ENCODE measurements around the gene PHF14. TPM values are rescaled to one million over a fixed set of nuclear protein-coding genes. Genes with fewer than 3 reads are reported as not detected.

PHF14 gene
- total RNA-seq, 1 donor from 2014 or later: 301 TPM

DNA sequence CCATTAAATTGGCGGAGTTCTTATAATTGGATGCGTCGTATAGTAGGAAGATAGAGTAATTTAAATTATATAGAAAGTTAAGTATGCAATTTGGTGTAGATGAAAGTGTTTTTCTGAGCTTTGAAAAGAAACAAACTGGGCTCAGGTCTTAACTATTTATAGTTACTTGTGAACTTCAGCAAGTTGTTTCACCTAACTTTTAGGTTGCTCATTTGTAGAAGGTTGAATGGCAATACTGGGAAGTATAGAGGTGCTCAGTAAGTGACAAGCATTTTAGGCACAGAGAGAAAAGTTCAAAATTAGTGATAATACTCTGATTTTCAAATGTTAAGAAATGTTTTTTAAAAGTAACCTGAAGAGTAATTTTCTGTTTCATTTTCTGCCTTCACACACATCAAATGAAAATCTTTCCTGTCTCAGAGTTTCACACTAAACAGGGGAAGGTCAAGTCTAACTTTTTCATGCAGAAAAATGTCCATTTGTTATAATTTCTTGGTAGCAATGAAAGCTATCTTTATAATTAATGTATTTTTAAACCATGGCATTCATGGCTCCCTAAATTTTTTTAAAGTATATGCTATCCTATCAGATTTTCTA, 146.5 kb downstream of the PHF14 start:
- DNase-seq: no peak

GRCh38 chr7:11120675-11121220, 147.1 kb downstream of the PHF14 start:
- no peak for DNase-seq

DNA sequence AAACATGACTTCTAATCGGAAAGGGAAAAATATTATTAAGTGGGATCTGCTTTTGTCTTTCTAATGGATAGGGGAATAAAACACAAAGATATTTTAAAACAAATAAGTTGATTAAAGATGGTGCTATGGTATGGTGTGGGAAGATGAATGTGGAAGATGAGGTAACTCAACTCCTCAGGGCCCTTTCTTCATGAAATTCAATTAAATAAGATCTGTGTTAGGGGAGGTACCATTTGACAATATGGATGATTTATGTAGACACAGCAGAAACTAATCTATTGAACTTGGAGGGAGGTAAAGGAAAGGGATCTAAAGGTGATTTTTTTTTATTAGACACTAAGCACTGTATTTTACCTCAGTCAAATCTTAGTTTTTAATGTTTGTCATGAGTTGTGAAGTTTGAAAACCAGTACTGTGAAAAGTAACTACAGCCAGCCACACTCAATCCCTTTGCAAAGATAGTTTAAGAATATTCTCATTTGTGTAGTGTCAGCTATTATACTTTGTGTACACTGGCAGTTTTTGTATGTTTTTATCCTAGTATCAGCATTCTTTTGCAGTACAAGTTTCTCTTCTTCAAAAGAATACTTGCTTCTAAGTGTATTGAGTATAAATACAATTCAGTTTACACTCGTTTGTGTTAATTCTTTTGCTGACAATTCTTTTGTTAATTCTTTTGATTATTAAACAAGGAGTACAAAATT, 151.3 kb downstream of the PHF14 start:
- DNase-seq: no peak

GRCh38 chr7:11127114-11127785, 153.6 kb downstream of the PHF14 start:
- no peak for DNase-seq

DNA sequence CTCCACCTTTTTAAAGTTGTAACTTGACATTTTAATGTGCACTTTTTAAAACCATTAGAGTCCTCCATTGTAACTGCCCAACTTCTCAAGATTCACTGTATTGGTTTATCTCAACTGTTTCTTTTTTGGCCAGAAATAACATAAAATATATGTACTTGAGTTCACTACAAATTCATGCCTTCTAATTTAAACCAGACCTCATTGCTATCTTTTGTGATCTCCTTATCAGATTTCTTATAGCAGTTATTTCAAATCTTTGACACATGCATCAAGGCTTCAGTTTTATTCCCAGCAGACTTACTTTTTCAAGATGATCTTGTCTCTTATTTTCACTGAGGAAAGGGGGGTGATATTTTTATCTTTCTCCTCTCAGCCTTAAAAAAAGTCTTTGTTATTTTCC, 154.3 kb downstream of the PHF14 start:
- no peak for DNase-seq

- DNase-seq: no peak
Measured at GRCh38 chr7:11128498-11128897, 154.8 kb downstream of the PHF14 start.

DNA sequence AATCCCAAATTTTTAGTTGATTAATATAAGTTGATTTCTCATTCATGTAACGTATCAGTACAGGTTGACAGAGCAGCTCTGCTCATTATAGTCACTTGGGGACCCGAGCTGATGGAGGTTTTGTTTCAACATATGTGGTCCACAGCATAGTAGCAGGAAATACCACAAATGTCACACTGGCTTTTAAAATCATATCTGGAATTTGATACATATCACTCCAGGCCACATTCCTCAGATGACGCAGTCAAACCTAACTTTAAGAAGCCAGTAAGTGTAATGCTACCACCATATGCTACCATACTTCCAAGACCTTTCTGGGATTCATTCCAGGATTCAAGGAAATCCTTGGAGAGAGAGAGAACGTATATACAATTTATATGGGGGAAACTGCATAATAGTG, 156.3 kb downstream of the PHF14 start:
- no peak for DNase-seq

GRCh38 chr7:11130601-11131000, 156.9 kb downstream of the PHF14 start:
- DNase-seq: no peak

- DNase-seq: no peak
Measured at GRCh38 chr7:11133436-11133959, 159.8 kb downstream of the PHF14 start.

- no peak for DNase-seq
Measured at GRCh38 chr7:11135573-11135972, 161.9 kb downstream of the PHF14 start.

DNA sequence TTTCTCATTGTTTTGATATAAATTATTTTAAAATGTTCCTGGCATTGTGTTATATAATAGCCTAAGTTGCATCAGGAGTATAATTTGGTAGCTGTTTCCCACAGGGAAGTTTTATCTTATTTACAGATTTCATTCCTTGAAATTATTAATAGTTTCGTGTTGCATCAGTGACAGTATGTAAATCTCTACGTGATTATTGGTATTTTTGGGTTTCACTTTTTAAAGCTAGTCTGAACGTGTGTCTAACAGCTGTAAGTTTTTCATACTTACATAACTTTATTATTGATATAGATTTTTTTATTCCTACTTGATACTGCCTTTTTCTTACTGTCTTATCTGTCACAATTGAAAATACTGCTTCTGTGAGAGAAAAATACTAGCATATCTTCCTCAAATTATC, 167.9 kb downstream of the PHF14 start:
- DNase-seq: no peak

GRCh38 chr7:11153694-11154093, 180.0 kb downstream of the PHF14 start:
- DNase-seq: no peak

DNA sequence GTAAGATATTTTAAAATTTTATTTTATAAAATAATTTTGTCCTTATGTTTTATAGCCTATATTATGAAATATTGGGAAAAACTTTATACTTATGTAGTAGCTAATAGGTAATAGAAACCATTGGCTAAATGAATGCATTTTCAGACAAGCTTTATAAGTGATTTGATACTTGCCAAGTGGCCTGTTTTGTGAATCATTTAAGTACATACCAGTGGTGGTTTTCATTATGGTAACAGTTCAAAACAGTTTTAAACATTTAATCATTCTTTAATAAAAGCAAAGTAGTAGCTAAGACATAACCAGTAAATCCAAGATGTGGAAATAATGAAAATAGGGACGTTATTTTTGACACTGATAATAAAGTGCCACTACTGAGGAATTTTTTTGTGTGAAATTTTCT, 182.2 kb downstream of the PHF14 start:
- DNase-seq: no peak

DNA sequence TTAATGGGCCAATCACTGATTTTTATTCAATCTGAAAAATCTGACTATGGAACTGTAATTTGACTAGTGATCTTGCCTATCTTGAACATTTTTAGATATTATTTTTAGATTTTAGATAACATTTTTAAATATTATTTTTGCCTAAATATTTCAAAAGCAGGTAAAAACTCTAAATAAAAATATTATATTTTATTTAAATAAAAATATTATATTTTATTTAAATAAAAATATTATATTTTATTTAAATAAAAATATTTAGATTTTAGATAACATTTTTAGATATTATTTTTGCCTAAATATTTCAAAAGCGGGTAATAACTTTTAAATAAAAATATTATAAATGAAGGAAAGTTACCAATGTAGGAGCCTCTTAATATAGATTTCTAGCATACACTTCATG, 187.8 kb downstream of the PHF14 start:
- DNase-seq: no peak

DNA sequence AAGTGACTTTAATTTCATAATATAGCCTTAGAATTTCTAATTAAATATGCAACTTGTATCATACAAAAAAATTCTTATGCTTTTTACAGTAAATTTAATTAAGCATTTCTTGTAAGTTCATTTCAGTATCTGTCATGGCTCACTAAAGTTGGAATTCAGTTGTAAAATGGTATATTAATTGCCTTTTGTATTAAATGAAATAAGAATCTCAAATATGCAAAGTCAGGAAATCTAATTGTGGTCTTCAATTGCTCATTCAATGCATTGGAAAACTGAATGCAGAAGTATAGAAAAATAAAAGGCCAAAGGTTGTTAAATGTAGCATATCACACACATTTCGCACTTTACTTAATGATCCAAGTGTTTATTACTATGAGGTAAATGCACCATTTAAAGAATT, 189.5 kb downstream of the PHF14 start:
- no peak for DNase-seq

DNA sequence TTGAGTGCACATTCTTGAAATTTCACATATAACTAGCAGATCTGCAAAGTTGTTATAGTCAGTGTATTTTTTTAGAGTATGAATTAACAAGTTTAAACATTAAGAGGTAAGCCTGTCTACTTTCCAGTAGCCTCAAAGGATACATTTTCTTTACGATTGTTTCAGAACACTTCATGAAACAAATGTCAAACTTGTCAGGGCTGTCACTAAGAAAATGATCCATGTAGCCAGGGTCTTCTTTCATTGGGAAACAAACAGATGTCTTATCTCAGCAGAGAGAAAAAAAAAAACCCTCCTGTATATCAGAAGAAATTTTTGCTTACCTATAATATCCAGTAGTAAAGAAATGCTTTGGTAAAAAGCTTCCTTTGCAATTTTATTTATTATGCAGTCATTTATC, 192.4 kb downstream of the PHF14 start:
- DNase-seq: no peak

DNA sequence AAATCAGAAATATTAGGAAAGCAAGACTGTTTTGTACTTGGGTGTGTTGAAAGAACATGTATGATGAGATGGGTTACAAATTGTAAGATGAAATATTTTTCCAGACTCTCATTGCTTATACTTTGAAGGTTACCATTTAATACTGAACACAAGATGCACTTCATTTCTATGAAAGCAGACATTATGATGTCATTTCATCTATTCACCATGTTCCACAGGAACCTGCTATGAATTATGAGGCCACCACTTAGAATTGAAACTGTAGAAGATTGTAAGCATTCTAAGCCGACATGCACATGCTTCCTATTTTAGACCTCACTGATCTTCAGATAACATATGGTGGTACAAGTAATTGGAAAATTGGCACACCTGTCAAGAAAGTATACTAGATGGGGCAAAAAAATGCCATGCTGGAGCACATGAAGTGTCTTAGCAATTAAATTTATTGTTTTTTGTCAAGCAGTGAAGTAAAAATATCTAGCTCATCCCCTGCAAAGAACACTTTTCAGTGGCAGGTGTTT, 195.0 kb downstream of the PHF14 start:
- DNase-seq: no peak

DNA sequence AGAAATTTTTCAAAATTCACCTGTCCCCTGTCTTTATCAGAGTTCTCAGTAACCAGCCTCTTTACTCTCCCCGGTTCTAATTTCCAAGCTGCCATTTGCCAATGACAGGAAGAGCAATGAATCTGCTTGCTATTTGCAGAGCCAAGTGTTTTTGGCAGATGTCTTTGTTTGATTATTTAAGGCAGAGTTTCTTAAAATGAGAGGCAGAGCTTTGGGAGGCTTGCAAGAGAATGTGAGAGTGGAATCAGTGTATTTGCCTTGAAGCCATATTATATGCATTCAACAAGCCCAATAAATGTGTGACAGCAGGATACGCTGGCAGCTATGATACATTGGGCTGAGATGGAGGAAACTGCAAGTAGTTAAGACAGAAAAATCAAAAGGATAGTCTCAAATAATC, 196.5 kb downstream of the PHF14 start:
- DNase-seq: no peak

GRCh38 chr7:11170863-11171568, 197.3 kb downstream of the PHF14 start:
- DNase-seq: no peak

DNA sequence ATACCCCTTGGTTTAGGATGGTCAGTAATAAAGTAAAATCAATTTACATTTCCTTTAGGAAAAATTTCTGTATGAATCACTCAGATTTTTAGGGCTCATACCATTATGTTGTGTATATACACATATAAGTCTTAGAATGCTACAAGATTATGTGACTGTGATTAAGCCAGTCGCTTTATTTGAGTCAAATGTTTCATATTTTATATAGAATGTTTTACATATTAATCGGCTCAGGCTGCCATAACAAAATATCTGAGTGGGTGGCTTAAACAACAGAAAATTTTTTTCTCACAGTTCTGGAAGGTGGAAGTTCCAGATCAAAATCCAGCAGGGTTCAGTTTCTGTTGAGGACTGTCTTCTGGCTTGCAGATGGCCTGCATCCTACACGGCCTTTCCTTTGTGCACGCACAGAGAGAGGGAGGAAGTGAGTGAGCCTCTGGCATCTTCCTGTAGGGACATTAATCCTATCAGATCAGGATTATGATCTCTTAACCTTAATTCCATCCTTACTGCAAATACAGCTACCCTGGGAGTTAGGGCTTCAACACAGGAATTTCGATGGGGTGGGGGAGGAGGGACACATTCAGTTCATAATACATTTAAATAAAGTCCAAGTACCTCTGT, 198.0 kb downstream of the PHF14 start:
- DNase-seq: no peak

DNA sequence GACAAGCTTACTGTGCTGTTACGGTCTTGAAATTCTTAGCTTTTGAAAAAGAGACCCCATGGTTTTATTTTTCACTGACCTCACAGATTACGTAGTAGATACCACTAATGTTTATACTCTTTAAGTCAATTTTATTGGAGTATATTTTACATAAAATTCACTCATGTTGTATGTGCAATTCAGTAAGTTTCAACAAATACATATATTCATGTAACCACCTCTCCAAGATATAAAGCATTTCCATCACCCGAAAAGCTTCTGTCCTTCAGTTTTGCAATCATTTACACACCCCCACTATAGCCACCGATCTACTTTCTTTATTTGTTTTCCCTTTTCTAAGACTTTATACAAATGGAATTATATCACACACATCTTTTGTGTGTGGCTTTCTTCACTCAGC, 199.2 kb downstream of the PHF14 start:
- no peak for DNase-seq

GRCh38 chr7:11175371-11175770, 201.7 kb downstream of the PHF14 start:
- no peak for DNase-seq
